Activated B cell treated with CpG ODN at 0.5 μM for 24 hours (primary cell): ENCODE results near the gene ATF7IP2. TPM values are rescaled to one million over a fixed set of nuclear protein-coding genes. Genes with fewer than 3 reads are reported as not detected.
A peak's percentile ranks its signal among the peaks of the same experiment; 100 is the strongest.

Experiments used
- ATAC-seq: fragments of 200-7000 bp; cut with Tn5 transposase; one replicate; pipeline ENCODE4 v1.10.0; 2021; ENCODE audit warnings: low read depth, mild to moderate bottlenecking, moderate library complexity
- CTCF ChIA-PET: fragments of 350-600 bp; sonication (Branson Sonifier 250); formaldehyde crosslinking; loops from one replicate; lab custom pipeline; 2021; ENCODE audit warnings: antibody characterized with exemption; lab: Charles Lee
- POLR2A ChIA-PET: fragments of 350-600 bp; sonication (Branson Sonifier 250); formaldehyde crosslinking; loops from one replicate; lab custom pipeline; 2021; ENCODE audit warnings: antibody characterized with exemption; lab: Charles Lee
- DNase-seq: peaks from one replicate; pipeline ENCODE4 v3.0.0; 2022
- H3K27ac Mint-ChIP-seq: one replicate; pipeline ENCODE4 v1.8.0; 2020; ENCODE audit warnings: mixed read lengths
- H3K27me3 Mint-ChIP-seq: one replicate; pipeline ENCODE4 v1.8.0; 2021; ENCODE audit warnings: mixed read lengths
- H3K36me3 Mint-ChIP-seq: one replicate; pipeline ENCODE4 v1.8.0; 2021; ENCODE audit warnings: low read depth, mixed read lengths
- H3K4me1 Mint-ChIP-seq: one replicate; pipeline ENCODE4 v1.8.0; 2021; ENCODE audit warnings: mixed read lengths
- H3K4me3 Mint-ChIP-seq: one replicate; pipeline ENCODE4 v1.8.0; 2020; ENCODE audit warnings: mild to moderate bottlenecking, mixed read lengths
- H3K9me3 Mint-ChIP-seq: one replicate; pipeline ENCODE4 v1.8.0; 2020; ENCODE audit warnings: mixed read lengths
- intact Hi-C: fragments of 100-400 bp; cut with micrococcal nuclease; formaldehyde crosslinking; loops from one replicate; pipeline ENCODE4 v1.15.1; 2024
- total RNA-seq: library from RNA; stranded (reverse); gene quantifications from 2 replicates; pipeline ENCODE4 v1.2.3, GENCODE V29; 2022
- TF ChIP-seq, protein P1 (sequence below): fragments of 200-600 bp; IDR thresholded peaks from one replicate; pipeline ENCODE4 v1.8.0; 2022; ENCODE audit warnings: antibody characterized with exemption, mild to moderate bottlenecking

Gene ATF7IP2
- total RNA-seq, 1 donor from 2014 or later: 55.9 TPM

DNA sequence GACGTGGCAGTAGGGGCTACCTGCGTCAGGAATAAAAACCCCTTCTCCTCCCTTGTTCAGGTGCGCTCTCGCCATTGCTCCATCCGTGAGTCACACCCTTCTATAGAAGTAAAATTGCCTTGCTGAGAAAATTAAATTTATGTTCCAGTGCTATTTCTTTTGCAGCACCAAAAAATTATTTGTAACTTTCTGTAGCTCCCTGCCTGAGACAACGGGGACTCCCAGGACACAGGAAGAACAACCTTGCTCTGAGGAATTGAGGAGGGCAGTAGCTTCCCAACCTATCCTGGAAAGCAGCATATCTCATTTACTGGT lies 109.1 kb downstream of the ATF7IP2 start:
- no peaks in the 10 kb centered on the region for H3K27me3 Mint-ChIP-seq
- ChIA-PET CTCF (no interaction called here), POLR2A (no interaction called here)
- peaks cover 17% of the 10 kb centered on the region for H3K9me3 Mint-ChIP-seq
- H3K4me3 Mint-ChIP-seq: no peak overlapping the region
- ATAC-seq (no peak), DNase-seq (no peak)
- no peak overlapping the region for H3K27ac Mint-ChIP-seq
- intact Hi-C loops: no loop called here
- H3K36me3 Mint-ChIP-seq: peaks cover 2% of the 10 kb centered on the region
- TF ChIP-seq, protein P1, sequence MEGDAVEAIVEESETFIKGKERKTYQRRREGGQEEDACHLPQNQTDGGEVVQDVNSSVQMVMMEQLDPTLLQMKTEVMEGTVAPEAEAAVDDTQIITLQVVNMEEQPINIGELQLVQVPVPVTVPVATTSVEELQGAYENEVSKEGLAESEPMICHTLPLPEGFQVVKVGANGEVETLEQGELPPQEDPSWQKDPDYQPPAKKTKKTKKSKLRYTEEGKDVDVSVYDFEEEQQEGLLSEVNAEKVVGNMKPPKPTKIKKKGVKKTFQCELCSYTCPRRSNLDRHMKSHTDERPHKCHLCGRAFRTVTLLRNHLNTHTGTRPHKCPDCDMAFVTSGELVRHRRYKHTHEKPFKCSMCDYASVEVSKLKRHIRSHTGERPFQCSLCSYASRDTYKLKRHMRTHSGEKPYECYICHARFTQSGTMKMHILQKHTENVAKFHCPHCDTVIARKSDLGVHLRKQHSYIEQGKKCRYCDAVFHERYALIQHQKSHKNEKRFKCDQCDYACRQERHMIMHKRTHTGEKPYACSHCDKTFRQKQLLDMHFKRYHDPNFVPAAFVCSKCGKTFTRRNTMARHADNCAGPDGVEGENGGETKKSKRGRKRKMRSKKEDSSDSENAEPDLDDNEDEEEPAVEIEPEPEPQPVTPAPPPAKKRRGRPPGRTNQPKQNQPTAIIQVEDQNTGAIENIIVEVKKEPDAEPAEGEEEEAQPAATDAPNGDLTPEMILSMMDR: no peak
- no peaks in the 10 kb centered on the region for H3K4me1 Mint-ChIP-seq

DNA sequence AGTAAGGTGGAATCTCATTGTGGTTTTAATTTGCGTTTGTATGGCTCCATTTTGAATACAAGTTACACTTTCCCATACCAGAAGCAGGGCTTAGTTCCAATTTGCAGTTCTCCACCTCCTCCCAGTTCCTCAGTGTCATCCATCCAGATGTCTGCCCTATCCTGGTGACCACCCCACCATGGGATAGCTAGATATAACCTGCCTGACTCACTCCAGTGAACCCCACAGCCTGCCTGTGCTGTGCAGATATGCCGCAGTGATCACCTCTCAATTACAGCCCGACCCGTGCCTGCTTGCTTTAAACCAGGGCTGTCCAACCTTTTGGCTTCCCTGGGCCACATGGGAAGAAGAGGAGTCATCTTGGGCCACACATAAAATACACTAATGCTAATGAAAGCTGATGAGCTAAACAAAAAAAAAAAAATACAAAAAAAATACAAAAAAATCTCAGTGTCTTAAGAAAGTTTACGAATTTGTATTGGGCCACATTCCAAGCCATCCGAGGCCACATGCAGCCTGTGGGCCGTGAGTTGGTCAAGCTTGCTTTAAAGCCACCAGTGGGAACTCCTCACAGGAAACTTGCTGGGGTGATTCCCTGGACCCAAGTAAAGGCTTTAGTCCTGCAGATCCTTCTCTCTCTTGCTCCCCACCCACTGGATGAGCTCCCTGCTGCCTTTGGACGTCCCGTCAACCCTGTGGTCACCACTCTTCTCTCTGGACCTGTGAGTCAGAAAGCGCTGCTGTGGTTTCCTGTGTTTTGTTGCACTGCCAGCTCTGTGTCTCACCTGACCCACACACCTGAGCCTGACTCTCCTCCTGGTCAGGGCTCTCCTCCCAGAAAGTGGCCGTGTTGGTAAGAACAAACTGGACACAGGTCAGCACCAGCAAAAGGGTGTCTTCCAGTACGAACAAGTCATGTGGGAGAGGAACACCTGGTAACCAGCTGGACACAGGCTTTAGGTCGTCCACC lies 111.6 kb downstream of the ATF7IP2 start:
- ChIA-PET CTCF (no interaction called here), POLR2A (no interaction called here)
- Mint-ChIP-seq H3K9me3 (peaks cover 17% of the 10 kb centered on the region), H3K27me3 (no peaks in the 10 kb centered on the region), H3K36me3 (peaks cover 2% of the 10 kb centered on the region), H3K27ac (no peak overlapping the region), H3K4me1 (peaks cover 10% of the 10 kb centered on the region), H3K4me3 (no peak overlapping the region)
- TF ChIP-seq, protein P1: no peak
- DNase-seq (no peak), ATAC-seq (no peak)
- intact Hi-C loops: no loop called here

DNA sequence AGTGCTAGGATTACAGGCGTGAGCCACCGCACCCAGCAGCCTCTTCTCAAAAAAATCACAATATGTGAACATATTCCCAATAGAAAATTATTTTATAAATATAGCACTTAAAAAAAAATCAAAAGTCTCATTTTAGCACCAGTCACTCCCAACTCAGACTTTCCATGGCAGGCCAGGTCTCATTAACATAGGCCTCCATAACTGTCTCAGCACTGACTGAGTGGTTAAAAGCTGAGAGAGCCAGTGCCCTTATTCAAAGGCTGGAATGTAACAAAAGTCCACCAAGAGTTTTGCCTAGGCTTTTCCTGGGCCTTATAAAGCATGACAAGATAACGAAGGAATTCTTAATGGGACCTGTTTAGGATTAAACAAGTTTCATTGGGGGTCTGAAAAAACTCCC lies 114.7 kb downstream of the ATF7IP2 start:
- Mint-ChIP-seq H3K27me3 (no peaks in the 10 kb centered on the region), H3K4me1 (peaks cover 10% of the 10 kb centered on the region), H3K4me3 (no peak overlapping the region), H3K9me3 (peaks cover 5% of the 10 kb centered on the region), H3K27ac (peak overlapping the region; percentile 3), H3K36me3 (no peaks in the 10 kb centered on the region)
- intact Hi-C loops: loop anchor here (10.0 kb wide), 1 partner anchor 116 kb away; the partner anchor contains the start of gene ATF7IP2
- DNase-seq (no peak), ATAC-seq (no peak)
- TF ChIP-seq, protein P1: no peak
- ChIA-PET CTCF (interaction anchor here (0.6 kb wide), 1 partner anchor 22 kb away, joined by 3 read pairs; no protein-coding TSS in a partner anchor), POLR2A (interaction anchor here (0.7 kb wide), 1 partner anchor 1471 kb away, joined by 4 read pairs; no protein-coding TSS in a partner anchor)

DNA sequence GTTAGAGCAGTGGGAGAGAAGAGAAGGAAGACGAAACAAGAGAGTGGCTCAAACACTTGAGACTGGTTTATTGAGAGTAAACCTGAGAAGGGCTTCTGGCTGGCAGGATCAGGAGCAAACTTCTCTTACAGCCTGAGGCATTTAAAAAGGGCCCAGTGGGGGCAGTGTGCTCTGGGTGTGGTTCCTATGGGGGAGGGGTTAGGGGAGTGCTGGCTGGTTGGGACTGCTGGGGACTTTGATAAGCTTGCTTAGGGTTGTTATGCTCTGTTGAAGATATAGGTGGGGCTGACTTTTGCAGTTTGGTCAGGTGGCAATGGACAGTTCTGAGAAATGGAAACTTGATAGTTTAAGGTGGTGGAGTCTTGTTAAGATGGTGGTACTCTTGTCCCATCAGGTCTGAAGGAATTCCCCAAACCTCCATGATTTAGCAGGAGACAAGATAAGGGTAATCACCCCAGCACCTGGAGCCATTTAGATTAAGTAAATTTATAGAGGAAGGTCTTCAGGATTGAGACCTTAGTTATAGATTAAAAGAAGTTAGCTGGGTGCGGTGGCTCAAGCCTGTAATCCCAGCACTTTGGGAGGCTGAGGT lies 115.3 kb downstream of the ATF7IP2 start:
- H3K4me3 Mint-ChIP-seq: no peak overlapping the region
- TF ChIP-seq, protein P1: no peak
- intact Hi-C loops: loop anchor here (10.0 kb wide), 1 partner anchor 116 kb away; the partner anchor contains the start of gene ATF7IP2
- H3K9me3 Mint-ChIP-seq: peaks cover 5% of the 10 kb centered on the region
- H3K27me3 Mint-ChIP-seq: no peaks in the 10 kb centered on the region
- POLR2A ChIA-PET: no interaction called here
- H3K36me3 Mint-ChIP-seq: no peaks in the 10 kb centered on the region
- peak; percentile 71 for ATAC-seq
- peaks cover 10% of the 10 kb centered on the region for H3K4me1 Mint-ChIP-seq
- DNase-seq: no peak
- CTCF ChIA-PET: interaction anchor here (0.9 kb wide), 1 partner anchor 146 kb away, joined by 3 read pairs; no protein-coding TSS in a partner anchor
- H3K27ac Mint-ChIP-seq: peak overlapping the region; percentile 3

DNA sequence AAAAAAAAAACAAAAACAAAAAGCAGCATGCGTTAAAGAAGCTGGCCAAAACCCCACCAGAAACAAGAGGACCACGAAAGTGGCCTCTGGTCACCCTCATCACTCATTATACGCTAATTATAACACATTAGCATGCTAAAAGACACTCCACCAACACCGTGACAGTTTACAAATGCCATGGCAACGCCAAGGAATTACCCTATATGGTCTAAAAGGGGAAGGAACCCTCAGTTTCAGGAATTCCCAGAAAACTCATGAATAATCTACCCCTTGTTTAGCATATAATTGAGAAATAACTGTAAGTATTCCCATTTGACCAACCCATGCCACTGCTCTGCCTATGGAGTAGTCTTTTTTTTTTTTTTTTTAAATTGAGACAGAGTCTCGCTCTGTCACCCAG lies 116.9 kb downstream of the ATF7IP2 start:
- no peaks in the 10 kb centered on the region for H3K36me3 Mint-ChIP-seq
- H3K4me1 Mint-ChIP-seq: peaks cover 10% of the 10 kb centered on the region
- TF ChIP-seq, protein P1: no peak
- intact Hi-C loops: loop anchor here (10.0 kb wide), 1 partner anchor 118 kb away; the partner anchor contains the start of gene ATF7IP2
- ATAC-seq (no peak), DNase-seq (no peak)
- POLR2A ChIA-PET: interaction anchor here (0.7 kb wide), 1 partner anchor 550 kb away, joined by 3 read pairs; no protein-coding TSS in a partner anchor
- no peaks in the 10 kb centered on the region for H3K9me3 Mint-ChIP-seq
- no peak overlapping the region for H3K27ac Mint-ChIP-seq
- H3K27me3 Mint-ChIP-seq: no peaks in the 10 kb centered on the region
- CTCF ChIA-PET: no interaction called here
- no peak overlapping the region for H3K4me3 Mint-ChIP-seq
